ENCODE data around the gene MAGI1.

MAGI1 gene

GRCh38 chr3:65761446-65762234, 277.1 kb downstream of the MAGI1 start:
- H3K27me3 ChIP-seq: no peaks in the 10 kb centered on the region
- no peak overlapping the region for H3K4me3 ChIP-seq (ENCODE audit: low read depth in 1 of 2, low read length in 1 of 2)
- H3K27ac ChIP-seq: no peak overlapping the region
- H3K36me3 ChIP-seq: no peaks in the 10 kb centered on the region
- H3K4me1 ChIP-seq (ENCODE audit: control insufficient read depth in 1 of 2, insufficient read depth in 1 of 2, low read depth in 1 of 2, low read length in 1 of 2): no peaks in the 10 kb centered on the region
- H3K9me3 ChIP-seq: no peaks in the 10 kb centered on the region
- no peak for TF ChIP-seq CTCF (IDR thresholded peaks at IDR 0.05)

DNA sequence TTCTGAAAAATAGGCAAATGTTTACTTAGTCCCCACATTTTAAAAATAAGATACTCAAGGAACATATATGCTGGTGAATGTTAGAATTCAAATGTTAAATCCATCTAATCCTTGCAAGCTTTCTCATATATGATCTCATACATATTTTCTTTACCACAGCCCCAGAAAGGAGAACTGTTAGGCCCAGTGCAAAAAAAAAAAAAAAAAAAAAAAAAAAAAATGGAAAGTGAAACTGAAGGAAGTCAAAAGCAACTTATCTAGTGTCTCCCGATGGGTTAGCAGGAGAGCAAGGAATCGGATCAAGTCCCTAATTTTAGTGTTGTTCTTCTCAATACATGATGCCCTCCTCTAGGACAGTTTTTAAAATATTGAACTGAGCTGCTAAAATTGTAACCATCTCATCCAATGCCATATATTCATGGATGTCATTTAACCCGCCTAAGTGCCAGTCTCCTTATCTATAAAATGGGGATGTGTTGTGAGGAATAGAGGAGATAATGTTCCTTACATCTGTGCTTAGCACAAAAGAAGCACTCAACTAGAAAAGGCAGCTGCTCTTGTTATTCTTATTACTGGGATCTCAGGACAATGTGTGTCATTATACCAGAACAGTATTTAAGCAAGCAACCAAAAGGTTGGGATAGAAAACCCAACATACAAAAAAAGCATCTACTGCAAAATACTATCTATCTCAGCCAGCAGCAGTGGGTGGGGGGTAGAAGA, 279.7 kb downstream of the MAGI1 start:
- no peaks in the 10 kb centered on the region for H3K4me1 ChIP-seq (ENCODE audit: control insufficient read depth in 1 of 2, insufficient read depth in 1 of 2, low read depth in 1 of 2, low read length in 1 of 2)
- H3K36me3 ChIP-seq: no peaks in the 10 kb centered on the region

DNA sequence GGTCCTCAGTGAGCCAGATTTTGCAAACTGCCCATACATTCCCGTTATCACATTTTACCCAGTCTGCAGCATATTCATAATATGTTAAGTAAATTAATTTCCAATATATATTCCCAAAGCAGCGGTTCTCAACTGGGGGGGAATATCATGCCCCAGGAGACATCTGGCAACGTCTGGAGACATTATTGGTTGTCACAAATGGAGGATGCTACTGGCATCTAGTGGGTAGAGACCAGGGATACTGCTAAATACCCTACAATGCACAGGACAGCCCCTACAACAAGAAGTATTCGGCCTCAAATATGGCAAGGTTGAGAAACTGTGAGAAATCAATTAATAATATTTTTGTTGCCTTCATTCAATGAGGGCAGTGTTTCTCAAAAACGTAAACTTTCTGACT, 280.3 kb downstream of the MAGI1 start:
- Histone ChIP-seq H3K4me1 (ENCODE audit: control insufficient read depth in 1 of 2, insufficient read depth in 1 of 2, low read depth in 1 of 2, low read length in 1 of 2) (no peaks in the 10 kb centered on the region), H3K27ac (no peak overlapping the region), H3K4me3 (ENCODE audit: low read depth in 1 of 2, low read length in 1 of 2) (no peak overlapping the region), H3K27me3 (no peaks in the 10 kb centered on the region), H3K9me3 (no peaks in the 10 kb centered on the region), H3K36me3 (no peaks in the 10 kb centered on the region)
- no peak for TF ChIP-seq CTCF (IDR thresholded peaks at IDR 0.05)

More for the DNA sequence above, 279.7 kb downstream of the MAGI1 start:
- TF ChIP-seq CTCF (IDR thresholded peaks at IDR 0.05): no peak
- Histone ChIP-seq H3K9me3 (no peaks in the 10 kb centered on the region), H3K27ac (no peak overlapping the region), H3K4me3 (ENCODE audit: low read depth in 1 of 2, low read length in 1 of 2) (no peak overlapping the region), H3K27me3 (no peaks in the 10 kb centered on the region)

DNA sequence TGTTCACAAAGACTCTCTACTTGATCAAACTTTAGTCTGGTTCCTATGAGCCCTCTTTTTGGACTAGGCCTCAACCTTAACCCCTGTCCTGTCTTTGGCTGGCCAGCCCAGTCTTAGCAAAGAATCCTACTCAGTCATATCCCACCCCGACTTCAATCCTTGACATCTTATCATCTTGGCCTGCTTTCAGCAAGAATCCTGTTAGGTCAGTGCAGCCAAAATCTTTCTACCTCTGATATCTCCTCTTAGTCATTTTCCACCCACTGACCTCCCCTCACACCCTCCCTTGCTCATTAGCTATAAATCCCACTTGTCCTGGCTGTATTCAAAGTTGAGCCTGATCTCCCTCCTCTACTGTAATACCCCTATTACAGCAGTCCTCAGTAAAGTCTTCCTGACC, 286.1 kb downstream of the MAGI1 start:
- Histone ChIP-seq H3K27ac (no peak overlapping the region), H3K36me3 (no peaks in the 10 kb centered on the region), H3K4me3 (ENCODE audit: low read depth in 1 of 2, low read length in 1 of 2) (no peak overlapping the region), H3K27me3 (no peaks in the 10 kb centered on the region), H3K4me1 (ENCODE audit: control insufficient read depth in 1 of 2, insufficient read depth in 1 of 2, low read depth in 1 of 2, low read length in 1 of 2) (no peaks in the 10 kb centered on the region), H3K9me3 (no peaks in the 10 kb centered on the region)
- TF ChIP-seq CTCF (IDR thresholded peaks at IDR 0.05): no peak

DNA sequence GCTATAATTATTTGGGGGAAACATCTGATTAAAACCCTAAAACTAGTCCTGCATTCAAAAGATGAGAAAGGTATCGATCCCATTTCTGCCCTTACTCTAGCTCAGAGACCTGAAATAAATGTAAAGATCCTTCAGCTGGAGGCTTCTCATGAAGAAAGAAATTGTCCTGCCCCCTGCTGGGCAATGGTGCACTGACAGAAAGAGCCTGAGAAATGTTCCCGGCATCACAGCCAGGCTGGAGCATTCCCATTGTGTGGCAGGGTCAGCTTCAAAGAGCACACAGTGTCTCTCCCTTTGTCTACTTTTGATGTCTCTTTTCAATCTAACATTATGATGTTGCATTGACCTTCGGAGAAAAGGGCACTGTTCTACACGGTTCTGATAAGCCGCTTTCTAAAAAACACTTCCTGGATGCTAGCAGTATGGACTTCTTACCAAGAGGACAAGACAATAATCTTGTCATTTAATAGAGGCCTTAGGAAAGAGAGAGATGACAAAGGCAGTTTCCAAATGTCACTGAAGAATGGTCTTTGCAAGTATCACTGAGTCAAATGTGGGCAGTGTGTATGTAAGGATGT, 287.5 kb downstream of the MAGI1 start:
- no peak for TF ChIP-seq CTCF (IDR thresholded peaks at IDR 0.05)
- no peaks in the 10 kb centered on the region for H3K27me3 ChIP-seq
- H3K36me3 ChIP-seq: no peaks in the 10 kb centered on the region
- H3K4me1 ChIP-seq (ENCODE audit: control insufficient read depth in 1 of 2, insufficient read depth in 1 of 2, low read depth in 1 of 2, low read length in 1 of 2): no peaks in the 10 kb centered on the region
- no peak overlapping the region for H3K4me3 ChIP-seq (ENCODE audit: low read depth in 1 of 2, low read length in 1 of 2)
- H3K9me3 ChIP-seq: no peaks in the 10 kb centered on the region
- no peak overlapping the region for H3K27ac ChIP-seq

All from neutrophil (primary cell).